Measurements from ENCODE around the gene NACA2. TPM values are rescaled to one million over a fixed set of nuclear protein-coding genes. Genes with fewer than 3 reads are reported as not detected.

NACA2 gene
- total RNA-seq, 1 experiment from 2014 or later: not detected

DNA sequence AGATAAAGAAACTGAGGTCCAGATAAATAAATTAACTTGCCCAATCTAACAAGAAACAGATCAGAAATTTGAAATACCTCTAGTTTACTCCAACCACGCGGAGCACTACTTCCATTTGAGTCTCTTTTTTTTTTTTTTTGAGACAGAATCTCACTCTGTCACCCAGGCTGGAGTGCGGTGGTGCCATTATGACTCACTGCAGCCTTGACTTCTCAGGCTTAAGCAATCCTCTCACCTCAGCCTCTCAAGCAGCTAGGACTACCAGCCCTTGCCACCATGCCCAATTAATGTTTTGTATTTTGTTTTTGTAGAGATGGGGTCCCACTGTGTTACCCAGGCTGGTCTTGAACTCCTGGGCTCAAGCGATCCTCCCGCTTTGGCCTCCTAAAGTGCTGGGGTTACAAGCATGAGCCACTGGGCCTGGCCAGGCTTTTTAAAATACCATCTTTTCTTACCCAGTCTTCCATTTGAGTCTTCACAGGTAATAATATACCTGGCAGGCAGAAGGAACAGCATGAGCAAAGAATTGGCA, 3.3 kb upstream of the NACA2 start:
- Mint-ChIP-seq H3K27ac (no peak overlapping the region), H3K36me3 (no peaks in the 10 kb centered on the region), H3K9me3 (no peaks in the 10 kb centered on the region), H3K27me3 (ENCODE audit: low read depth) (no peaks in the 10 kb centered on the region), H3K4me1 (no peaks in the 10 kb centered on the region), H3K4me3 (no peak overlapping the region)
- TF ChIP-seq HMGA2 (CRISPR knock-in tag; IDR thresholded peaks at IDR 0.05) (no peak), SMAD4 (CRISPR knock-in tag; IDR thresholded peaks at IDR 0.05) (no peak), MYBL2 (CRISPR knock-in tag; IDR thresholded peaks at IDR 0.05) (no peak), CREM (CRISPR knock-in tag; IDR thresholded peaks at IDR 0.05) (no peak), ZNF219 (CRISPR knock-in tag; IDR thresholded peaks at IDR 0.05; ENCODE audit: borderline replicate concordance) (no peak), NFE2L1 (CRISPR knock-in tag; IDR thresholded peaks at IDR 0.05) (no peak), ZBTB21 (CRISPR knock-in tag; IDR thresholded peaks at IDR 0.05; ENCODE audit: borderline replicate concordance) (no peak), RORB (CRISPR knock-in tag; IDR thresholded peaks at IDR 0.05) (no peak), ZNF423 (CRISPR knock-in tag; IDR thresholded peaks at IDR 0.05) (no peak), NFATC4 (CRISPR knock-in tag; IDR thresholded peaks at IDR 0.05) (no peak), PRRX2 (CRISPR knock-in tag; IDR thresholded peaks at IDR 0.05) (no peak), TP53 (CRISPR knock-in tag; IDR thresholded peaks at IDR 0.05) (no peak)
- TF ChIP-seq, protein P1, sequence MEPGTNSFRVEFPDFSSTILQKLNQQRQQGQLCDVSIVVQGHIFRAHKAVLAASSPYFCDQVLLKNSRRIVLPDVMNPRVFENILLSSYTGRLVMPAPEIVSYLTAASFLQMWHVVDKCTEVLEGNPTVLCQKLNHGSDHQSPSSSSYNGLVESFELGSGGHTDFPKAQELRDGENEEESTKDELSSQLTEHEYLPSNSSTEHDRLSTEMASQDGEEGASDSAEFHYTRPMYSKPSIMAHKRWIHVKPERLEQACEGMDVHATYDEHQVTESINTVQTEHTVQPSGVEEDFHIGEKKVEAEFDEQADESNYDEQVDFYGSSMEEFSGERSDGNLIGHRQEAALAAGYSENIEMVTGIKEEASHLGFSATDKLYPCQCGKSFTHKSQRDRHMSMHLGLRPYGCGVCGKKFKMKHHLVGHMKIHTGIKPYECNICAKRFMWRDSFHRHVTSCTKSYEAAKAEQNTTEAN (CRISPR knock-in tag; IDR thresholded peaks at IDR 0.05): no peak
- TF ChIP-seq, protein P2, sequence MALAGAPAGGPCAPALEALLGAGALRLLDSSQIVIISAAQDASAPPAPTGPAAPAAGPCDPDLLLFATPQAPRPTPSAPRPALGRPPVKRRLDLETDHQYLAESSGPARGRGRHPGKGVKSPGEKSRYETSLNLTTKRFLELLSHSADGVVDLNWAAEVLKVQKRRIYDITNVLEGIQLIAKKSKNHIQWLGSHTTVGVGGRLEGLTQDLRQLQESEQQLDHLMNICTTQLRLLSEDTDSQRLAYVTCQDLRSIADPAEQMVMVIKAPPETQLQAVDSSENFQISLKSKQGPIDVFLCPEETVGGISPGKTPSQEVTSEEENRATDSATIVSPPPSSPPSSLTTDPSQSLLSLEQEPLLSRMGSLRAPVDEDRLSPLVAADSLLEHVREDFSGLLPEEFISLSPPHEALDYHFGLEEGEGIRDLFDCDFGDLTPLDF (CRISPR knock-in tag; IDR thresholded peaks at IDR 0.05): no peak
- TF ChIP-seq, protein P3, sequence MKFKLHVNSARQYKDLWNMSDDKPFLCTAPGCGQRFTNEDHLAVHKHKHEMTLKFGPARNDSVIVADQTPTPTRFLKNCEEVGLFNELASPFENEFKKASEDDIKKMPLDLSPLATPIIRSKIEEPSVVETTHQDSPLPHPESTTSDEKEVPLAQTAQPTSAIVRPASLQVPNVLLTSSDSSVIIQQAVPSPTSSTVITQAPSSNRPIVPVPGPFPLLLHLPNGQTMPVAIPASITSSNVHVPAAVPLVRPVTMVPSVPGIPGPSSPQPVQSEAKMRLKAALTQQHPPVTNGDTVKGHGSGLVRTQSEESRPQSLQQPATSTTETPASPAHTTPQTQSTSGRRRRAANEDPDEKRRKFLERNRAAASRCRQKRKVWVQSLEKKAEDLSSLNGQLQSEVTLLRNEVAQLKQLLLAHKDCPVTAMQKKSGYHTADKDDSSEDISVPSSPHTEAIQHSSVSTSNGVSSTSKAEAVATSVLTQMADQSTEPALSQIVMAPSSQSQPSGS (CRISPR knock-in tag; IDR thresholded peaks at IDR 0.05; ENCODE audit: borderline replicate concordance, low read depth): no peak
- TF ChIP-seq, protein P4, sequence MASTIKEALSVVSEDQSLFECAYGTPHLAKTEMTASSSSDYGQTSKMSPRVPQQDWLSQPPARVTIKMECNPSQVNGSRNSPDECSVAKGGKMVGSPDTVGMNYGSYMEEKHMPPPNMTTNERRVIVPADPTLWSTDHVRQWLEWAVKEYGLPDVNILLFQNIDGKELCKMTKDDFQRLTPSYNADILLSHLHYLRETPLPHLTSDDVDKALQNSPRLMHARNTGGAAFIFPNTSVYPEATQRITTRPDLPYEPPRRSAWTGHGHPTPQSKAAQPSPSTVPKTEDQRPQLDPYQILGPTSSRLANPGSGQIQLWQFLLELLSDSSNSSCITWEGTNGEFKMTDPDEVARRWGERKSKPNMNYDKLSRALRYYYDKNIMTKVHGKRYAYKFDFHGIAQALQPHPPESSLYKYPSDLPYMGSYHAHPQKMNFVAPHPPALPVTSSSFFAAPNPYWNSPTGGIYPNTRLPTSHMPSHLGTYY (CRISPR knock-in tag; IDR thresholded peaks at IDR 0.05): no peak
- TF ChIP-seq, protein P5, sequence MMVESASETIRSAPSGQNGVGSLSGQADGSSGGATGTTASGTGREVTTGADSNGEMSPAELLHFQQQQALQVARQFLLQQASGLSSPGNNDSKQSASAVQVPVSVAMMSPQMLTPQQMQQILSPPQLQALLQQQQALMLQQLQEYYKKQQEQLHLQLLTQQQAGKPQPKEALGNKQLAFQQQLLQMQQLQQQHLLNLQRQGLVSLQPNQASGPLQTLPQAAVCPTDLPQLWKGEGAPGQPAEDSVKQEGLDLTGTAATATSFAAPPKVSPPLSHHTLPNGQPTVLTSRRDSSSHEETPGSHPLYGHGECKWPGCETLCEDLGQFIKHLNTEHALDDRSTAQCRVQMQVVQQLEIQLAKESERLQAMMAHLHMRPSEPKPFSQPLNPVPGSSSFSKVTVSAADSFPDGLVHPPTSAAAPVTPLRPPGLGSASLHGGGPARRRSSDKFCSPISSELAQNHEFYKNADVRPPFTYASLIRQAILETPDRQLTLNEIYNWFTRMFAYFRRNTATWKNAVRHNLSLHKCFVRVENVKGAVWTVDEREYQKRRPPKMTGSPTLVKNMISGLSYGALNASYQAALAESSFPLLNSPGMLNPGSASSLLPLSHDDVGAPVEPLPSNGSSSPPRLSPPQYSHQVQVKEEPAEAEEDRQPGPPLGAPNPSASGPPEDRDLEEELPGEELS (CRISPR knock-in tag; IDR thresholded peaks at IDR 0.05): no peak
- TF ChIP-seq, protein P6, sequence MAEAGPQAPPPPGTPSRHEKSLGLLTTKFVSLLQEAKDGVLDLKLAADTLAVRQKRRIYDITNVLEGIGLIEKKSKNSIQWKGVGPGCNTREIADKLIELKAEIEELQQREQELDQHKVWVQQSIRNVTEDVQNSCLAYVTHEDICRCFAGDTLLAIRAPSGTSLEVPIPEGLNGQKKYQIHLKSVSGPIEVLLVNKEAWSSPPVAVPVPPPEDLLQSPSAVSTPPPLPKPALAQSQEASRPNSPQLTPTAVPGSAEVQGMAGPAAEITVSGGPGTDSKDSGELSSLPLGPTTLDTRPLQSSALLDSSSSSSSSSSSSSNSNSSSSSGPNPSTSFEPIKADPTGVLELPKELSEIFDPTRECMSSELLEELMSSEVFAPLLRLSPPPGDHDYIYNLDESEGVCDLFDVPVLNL (CRISPR knock-in tag; IDR thresholded peaks at IDR 0.05; ENCODE audit: borderline replicate concordance, low read depth): no peak
- CTCF ChIA-PET: interaction anchor here (0.6 to 0.9 kb wide), 2 partner anchors 15 to 515 kb away, joined by 3 read pairs; no protein-coding TSS in a partner anchor
- no peak for ATAC-seq
- no peak for DNase-seq (ENCODE audit: low spot score)
- POLR2A ChIA-PET: interaction anchor here (0.6 kb wide), 1 partner anchor 342 kb away, joined by 3 read pairs; no protein-coding TSS in a partner anchor

DNA sequence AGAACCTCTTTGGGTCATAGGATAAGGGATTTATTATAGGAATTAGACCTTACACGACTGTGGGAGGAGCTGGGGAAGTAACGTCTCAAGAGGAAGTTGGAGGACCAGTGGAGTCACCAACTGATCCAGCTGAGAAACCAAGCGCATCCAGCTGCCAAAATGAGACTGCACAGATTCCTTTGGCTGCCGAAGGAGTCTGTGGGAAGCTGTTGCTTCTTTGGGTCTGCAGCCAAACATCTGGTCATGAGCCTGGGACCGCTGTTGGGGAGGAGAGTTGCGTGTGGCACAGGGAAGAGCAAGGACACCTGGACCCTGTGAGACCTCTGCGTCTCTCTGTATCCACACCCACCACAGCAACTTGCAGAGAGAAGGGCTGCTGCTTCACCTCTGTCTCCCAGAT, 2.4 kb upstream of the NACA2 start:
- ChIA-PET POLR2A (no interaction called here), CTCF (interaction anchor here (0.6 kb wide), 1 partner anchor 15 kb away, joined by 3 read pairs; no protein-coding TSS in a partner anchor)
- Mint-ChIP-seq H3K4me3 (no peak overlapping the region), H3K4me1 (no peaks in the 10 kb centered on the region), H3K27ac (no peak overlapping the region), H3K27me3 (ENCODE audit: low read depth) (no peaks in the 10 kb centered on the region), H3K9me3 (no peaks in the 10 kb centered on the region), H3K36me3 (no peaks in the 10 kb centered on the region)
- ATAC-seq (no peak), DNase-seq (ENCODE audit: low spot score) (no peak)
- TF ChIP-seq ZNF232 (CRISPR knock-in tag; IDR thresholded peaks at IDR 0.05): no peak
- TF ChIP-seq, protein P7, sequence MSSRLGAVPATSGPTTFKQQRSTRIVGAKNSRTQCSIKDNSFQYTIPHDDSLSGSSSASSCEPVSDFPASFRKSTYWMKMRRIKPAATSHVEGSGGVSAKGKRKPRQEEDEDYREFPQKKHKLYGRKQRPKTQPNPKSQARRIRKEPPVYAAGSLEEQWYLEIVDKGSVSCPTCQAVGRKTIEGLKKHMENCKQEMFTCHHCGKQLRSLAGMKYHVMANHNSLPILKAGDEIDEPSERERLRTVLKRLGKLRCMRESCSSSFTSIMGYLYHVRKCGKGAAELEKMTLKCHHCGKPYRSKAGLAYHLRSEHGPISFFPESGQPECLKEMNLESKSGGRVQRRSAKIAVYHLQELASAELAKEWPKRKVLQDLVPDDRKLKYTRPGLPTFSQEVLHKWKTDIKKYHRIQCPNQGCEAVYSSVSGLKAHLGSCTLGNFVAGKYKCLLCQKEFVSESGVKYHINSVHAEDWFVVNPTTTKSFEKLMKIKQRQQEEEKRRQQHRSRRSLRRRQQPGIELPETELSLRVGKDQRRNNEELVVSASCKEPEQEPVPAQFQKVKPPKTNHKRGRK (CRISPR knock-in tag; IDR thresholded peaks at IDR 0.05; ENCODE audit: borderline replicate concordance): no peak
- TF ChIP-seq ZNF396 (CRISPR knock-in tag; IDR thresholded peaks at IDR 0.05; ENCODE audit: borderline replicate concordance): no peak
- TF ChIP-seq TEAD4 (CRISPR knock-in tag; IDR thresholded peaks at IDR 0.05): no peak
- TF ChIP-seq PRRX2 (CRISPR knock-in tag; IDR thresholded peaks at IDR 0.05): no peak
- TF ChIP-seq, protein P8, sequence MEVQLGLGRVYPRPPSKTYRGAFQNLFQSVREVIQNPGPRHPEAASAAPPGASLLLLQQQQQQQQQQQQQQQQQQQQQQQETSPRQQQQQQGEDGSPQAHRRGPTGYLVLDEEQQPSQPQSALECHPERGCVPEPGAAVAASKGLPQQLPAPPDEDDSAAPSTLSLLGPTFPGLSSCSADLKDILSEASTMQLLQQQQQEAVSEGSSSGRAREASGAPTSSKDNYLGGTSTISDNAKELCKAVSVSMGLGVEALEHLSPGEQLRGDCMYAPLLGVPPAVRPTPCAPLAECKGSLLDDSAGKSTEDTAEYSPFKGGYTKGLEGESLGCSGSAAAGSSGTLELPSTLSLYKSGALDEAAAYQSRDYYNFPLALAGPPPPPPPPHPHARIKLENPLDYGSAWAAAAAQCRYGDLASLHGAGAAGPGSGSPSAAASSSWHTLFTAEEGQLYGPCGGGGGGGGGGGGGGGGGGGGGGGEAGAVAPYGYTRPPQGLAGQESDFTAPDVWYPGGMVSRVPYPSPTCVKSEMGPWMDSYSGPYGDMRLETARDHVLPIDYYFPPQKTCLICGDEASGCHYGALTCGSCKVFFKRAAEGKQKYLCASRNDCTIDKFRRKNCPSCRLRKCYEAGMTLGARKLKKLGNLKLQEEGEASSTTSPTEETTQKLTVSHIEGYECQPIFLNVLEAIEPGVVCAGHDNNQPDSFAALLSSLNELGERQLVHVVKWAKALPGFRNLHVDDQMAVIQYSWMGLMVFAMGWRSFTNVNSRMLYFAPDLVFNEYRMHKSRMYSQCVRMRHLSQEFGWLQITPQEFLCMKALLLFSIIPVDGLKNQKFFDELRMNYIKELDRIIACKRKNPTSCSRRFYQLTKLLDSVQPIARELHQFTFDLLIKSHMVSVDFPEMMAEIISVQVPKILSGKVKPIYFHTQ (CRISPR knock-in tag; IDR thresholded peaks at IDR 0.05): no peak

Data from WTC11 (cell line).